ENCODE measurements around the gene LGR6. TPM values are rescaled to one million over a fixed set of nuclear protein-coding genes. Genes with fewer than 3 reads are reported as not detected.

Gene LGR6
- total and polyA plus RNA-seq, 2 of the 8 experiments (the other 6 are each of a cell fraction or from before 2014, with no cell fraction given) = 0.50 to 1.0 TPM

DNA sequence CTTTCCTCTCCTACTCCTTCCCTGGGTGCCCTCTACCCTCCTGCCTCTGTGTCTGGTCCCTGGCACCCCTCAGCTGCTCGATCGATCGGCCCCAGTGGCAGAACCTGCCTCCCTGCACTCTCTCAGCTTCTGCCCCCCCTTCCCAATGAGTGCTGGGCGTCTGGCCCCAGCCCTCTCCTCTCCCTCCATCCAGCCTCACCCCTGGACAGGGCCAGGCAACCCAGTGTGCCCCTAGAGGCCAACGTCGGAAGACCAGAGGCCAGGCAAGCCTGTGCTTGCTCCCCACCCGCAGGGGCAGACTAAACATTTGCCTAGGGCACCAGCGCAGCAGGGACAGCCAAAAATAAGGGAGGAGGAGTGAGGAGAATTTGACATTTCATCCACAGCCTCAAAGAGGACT is 43.5 kb downstream of the LGR6 start (continued):
- no peak for TF ChIP-seq BRCA1 (IDR thresholded peaks at IDR 0.05; ENCODE audit: low read depth, low read length)
- 0 out of 4 replicates have a peak, but pooled peaks of 1 of the 2 experiments have one; percentile 21 for TF ChIP-seq SIN3A (conservative IDR thresholded peaks at IDR 0.05 in 1 of 2, IDR thresholded peaks at IDR 0.05 in 1 of 2; ENCODE audit: low read depth in 1 of 2, low read length in 2 of 2)
- TF ChIP-seq TEAD4 (IDR thresholded peaks at IDR 0.05; ENCODE audit: low read depth, low read length) = no peak
- TF ChIP-seq RAD21 (IDR thresholded peaks at IDR 0.05 in 1 of 2, conservative IDR thresholded peaks at IDR 0.05 in 1 of 2; ENCODE audit: low read depth in 2 of 2, low read length in 2 of 2) = peak; percentile 46 to 68
- TF ChIP-seq RFX5 (IDR thresholded peaks at IDR 0.05; ENCODE audit: borderline replicate concordance, low read depth, low read length) = no peak
- TF ChIP-seq EZH2 (IDR thresholded peaks at IDR 0.05; ENCODE audit: low read depth, low read length, severe bottlenecking) = no peak
- TF ChIP-seq HDAC2 (IDR thresholded peaks at IDR 0.05; ENCODE audit: borderline replicate concordance in 1 of 2, low read depth in 2 of 2, low read length in 2 of 2) = peak in 1 of 2 experiments; percentile 74; a peak in 1 of 4 replicates
- peak; percentile 33; the same call in 1 of the 2 replicates for TF ChIP-seq TBP (IDR thresholded peaks at IDR 0.05; ENCODE audit: low read depth, low read length)
- 0 out of 2 replicates have a peak, but pooled peaks have one; percentile 5 for TF ChIP-seq JUND (IDR thresholded peaks at IDR 0.05; ENCODE audit: low read length)
- TF ChIP-seq SIX5 (IDR thresholded peaks at IDR 0.05; ENCODE audit: low read depth, low read length) = no peak
- TF ChIP-seq CREB1 (IDR thresholded peaks at IDR 0.05) = 0 out of 2 replicates have a peak, but pooled peaks have one; percentile 23
